GM19240 (cell line): ENCODE results near the gene ILF3.
"Not testable (repeated sequence)": the region's sequence is repeated elsewhere in the genome, so short reads cannot be mapped to it uniquely, and the experiment has no call there.

ENCODE experiments used
- DNase-seq: peaks from one replicate; pipeline ENCODE4 v3.0.0; 2011; ENCODE audit warnings: low spot score; ENCODE audit not compliant: insufficient read length

ILF3 gene

GRCh38 chr19:10671922-10672321 lies 17.8 kb downstream of the ILF3 start:
- DNase-seq, result not testable (repeated sequence)

DNA sequence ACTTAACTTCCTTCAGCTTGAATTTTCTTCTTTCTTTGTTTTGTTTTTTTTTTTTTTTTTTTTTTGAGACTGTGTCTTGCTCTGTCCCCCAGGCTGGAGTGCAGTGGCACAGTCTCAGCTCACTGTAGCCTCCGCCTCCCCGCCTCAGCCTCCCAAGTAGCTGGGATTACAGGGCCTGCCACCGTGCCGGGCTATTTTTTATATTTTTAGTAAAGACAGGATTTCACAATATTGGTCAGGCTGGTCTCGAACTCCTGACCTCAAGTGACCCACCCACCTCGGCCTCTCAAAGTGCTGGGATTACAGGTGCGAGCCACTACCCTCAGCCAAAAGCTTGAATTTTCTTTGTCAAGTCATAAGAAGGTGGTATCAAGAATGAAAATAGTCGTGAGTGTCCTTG lies 21.1 kb downstream of the ILF3 start:
- DNase-seq, result not testable (repeated sequence)

DNA sequence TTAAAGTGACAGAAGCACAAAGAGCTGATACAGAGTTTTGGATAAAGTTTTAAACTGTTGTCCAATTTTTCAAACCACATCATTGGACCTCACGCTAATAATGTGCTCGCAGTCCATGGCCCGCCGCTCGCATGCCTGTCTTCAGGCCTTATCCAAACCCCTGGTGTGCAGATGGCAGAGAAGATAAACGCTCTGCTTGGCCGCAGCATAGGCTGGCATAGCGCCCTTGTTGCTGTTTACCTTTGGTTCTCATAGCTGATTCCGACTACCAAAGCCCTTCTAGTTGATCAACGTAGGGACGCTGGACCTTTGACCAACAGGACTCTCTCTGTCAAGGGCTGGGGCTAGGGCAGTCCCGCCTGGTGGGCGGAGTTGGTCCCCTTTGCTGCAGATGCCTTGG lies 23.6 kb downstream of the ILF3 start:
- no peak for DNase-seq

DNA sequence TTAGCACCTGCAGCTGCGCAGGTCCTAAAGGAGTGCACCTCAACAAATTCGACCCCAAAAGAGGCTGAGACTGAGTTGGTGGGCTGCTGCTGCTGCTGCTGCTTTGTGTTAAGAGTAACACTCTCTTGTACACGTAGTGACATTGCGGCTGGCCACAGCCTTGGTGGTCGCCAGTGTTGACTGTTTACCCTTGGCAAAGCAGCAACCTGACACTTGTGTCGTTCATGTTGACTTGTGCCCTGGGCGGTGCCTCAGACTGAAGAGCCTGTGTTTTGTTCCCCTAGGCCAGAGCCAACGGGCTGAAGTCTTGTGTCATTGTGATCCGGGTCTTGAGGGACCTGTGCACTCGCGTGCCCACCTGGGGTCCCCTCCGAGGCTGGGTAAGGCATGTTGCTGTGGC lies 24.7 kb downstream of the ILF3 start:
- DNase-seq, result no peak

GRCh38 chr19:10679743-10680142 lies 25.6 kb downstream of the ILF3 start:
- no peak for DNase-seq

DNA sequence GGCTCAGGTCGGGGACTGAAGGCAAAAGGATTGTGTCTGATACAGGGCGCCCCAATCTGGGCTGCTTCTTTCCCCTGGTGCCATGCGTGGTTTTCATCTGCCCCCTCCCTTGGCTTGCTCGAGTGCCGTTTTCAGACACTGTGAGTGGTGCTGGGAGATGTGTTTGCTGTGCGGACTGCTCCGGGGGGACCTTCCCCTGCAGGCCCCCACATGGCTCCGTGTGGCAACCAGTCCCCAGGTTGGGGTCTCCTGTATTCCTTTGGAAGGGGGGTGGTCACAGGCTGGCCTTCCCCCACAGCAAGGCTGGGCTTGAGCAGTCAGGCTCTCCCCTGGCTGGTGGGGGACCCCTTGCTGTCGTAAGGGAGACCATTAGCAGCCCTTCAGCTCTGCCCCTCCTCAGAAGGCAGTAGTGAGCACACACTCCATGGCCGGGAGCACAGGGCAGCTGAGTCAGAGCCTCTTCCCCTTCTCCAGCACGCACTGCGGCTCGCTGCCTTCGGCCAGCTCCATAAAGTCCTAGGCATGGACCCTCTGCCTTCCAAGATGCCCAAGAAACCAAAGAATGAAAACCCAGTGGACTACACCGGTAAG lies 26.5 kb downstream of the ILF3 start:
- no peak for DNase-seq

GRCh38 chr19:10681658-10682057 lies 27.5 kb downstream of the ILF3 start:
- DNase-seq, result no peak

GRCh38 chr19:10682397-10683063 lies 28.4 kb downstream of the ILF3 start:
- no peak for DNase-seq

- DNase-seq, result no peak
These were observed 28.9 kb downstream of the ILF3 start for GRCh38 chr19:10683064-10683426.

DNA sequence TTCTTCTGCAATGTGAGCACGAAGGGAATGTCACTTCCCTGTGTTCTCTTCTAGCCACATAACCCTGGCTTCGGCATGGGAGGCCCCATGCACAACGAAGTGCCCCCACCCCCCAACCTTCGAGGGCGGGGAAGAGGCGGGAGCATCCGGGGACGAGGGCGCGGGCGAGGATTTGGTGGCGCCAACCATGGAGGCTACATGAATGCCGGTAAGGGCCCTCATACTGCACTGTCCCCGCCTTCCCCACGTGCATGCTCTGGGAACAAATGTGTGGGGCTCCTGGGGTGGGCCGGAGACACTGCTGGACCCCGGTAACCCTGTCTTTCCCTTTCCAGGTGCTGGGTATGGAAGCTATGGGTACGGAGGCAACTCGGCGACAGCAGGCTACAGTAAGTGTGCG lies 29.4 kb downstream of the ILF3 start:
- no peak for DNase-seq

DNA sequence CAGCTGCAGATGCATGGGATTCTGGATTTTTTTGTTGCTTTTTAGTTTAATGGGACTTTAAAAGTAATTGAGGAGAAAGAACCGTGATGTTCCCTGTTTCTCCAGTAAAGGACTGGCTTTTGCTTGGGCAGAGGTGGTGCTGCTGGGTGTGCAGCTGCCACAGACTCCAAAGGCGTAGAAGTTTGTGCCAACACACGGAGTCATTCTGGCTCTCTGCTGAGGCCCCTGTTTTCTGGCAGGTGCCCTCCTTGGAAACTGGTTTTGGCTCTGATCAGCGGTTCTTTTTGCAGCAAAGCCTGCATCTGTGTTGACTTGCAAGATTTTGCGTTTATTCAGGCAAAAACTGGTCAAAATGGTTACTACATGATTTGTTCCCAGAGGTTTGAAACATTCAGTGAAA lies 31.1 kb downstream of the ILF3 start:
- DNase-seq, result no peak

DNA sequence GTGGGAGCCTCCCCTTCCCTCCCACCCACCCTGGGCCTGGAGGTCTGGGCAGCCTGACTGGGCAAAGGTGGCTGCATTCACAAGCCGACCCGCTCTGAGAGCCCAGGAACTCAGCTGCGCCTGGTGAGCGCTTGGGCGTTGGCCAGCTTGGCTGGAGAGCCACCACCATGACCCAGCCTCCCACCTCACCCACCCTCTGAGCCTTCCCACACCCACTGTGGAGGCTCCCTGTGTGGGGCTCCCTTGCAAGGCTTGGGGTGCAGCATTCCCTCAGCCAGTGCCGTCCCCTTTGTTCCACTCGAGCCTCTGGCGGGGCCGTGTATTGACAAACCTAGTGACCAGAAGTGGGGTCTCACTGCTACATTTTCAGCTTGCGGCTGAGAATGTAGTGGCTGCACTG lies 32.0 kb downstream of the ILF3 start:
- DNase-seq, result no peak

GRCh38 chr19:10686661-10687517 lies 32.7 kb downstream of the ILF3 start:
- no peak for DNase-seq

DNA sequence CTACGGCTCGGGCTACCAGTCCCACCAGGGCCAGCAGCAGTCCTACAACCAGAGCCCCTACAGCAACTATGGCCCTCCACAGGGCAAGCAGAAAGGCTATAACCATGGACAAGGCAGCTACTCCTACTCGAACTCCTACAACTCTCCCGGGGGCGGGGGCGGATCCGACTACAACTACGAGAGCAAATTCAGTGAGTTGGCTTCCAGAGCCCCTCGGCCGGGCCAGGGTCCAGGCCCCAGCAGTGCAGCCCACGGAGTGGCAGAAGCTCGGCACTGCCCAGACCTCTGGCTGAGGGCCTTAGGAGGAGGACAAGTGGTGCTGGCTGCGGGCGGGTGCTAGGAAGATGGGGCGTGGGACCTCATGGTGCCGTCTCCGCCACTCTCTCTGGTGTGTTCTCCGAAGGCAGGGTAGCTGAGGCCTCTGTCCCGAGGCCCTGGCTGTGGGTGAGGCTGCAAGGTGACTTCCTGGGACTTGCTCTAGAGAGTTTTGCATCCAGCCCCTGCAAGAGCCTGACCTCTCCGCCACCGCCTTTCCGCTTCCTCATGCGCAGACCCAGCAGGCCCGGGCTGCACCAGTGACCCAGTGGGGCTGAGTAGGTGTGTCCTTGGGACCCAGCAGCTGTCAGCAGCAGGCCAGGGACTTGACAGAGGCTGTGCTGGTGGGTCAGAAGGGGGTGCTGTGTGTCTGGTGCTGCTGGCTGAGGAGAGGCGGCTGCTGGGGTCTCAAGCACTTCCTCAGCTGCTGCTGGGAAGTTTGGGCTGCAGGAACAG lies 33.6 kb downstream of the ILF3 start:
- DNase-seq, result no peak

GRCh38 chr19:10688545-10689280 lies 34.6 kb downstream of the ILF3 start:
- no peak for DNase-seq

DNA sequence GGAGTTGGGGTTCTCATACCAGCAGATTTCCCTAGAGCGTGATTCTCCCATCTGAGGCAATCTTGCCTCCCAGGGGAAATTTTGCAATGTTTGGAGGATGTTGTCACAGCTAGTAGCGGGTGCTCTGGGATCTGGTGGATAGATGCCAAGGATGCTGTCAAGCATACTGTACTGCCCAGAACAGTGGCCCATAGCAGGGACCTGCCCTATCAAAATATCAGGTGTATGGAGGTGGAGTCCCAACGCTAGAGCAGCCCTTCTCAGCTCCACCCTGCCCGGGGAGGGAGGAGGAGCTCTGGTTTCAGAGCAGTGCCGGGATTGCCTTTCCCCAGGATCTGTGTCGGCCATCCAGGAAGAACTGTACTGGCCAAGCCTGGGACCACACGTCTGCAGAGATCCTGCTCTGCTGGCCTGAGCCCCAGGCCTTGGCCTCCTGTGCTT lies 36.2 kb downstream of the ILF3 start:
- no peak for DNase-seq

- no peak for DNase-seq
These were observed 37.2 kb downstream of the ILF3 start for GRCh38 chr19:10691178-10691881.

DNA sequence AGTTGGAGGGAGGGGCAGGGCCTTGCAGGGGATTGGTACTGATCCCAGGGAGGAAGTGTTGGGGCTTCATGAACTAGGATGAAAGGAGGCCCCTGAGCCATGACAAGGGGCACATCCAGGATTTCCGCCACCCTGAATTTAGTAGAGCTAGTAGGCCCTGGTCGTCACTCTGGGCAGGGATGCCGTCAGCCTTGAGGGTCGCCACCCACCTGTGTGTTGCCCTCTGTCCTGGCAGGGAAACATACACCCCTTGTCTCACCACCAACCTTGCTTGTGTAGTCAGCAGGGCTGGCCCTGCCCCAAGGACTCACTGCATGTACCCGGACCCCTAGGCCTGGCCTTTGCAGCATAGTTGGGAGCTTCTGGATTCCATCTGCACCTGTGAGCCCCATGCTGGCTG lies 37.7 kb downstream of the ILF3 start:
- DNase-seq, result no peak

DNA sequence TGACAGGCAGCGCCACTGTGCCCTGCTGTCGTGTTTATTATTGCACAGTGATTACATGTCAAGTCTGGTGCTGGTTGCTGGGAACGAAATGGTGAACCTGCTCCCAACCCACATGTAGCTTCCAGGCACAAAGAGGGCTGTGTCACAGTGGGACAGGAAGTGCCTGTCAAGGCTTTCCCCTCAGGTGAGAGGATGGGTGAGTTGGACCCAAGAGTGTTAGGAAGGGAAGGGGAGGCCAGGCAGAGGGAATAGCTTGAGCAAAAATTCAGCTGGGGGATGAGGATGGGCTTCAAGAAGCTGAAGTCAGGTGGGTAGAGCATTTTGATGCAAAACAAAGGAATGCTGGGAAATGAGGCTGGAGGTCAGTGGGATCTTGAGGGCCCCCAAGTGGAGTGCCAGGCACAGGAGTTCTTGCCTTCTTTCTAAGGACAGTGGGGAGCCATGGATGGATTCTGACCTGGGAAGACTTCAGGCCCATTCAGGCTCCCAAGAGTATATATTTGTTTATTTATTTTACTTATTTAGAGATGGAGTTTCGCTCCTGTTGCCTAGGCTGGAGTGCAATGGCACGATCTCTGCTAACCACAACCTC lies 38.6 kb downstream of the ILF3 start:
- DNase-seq, result no peak

DNA sequence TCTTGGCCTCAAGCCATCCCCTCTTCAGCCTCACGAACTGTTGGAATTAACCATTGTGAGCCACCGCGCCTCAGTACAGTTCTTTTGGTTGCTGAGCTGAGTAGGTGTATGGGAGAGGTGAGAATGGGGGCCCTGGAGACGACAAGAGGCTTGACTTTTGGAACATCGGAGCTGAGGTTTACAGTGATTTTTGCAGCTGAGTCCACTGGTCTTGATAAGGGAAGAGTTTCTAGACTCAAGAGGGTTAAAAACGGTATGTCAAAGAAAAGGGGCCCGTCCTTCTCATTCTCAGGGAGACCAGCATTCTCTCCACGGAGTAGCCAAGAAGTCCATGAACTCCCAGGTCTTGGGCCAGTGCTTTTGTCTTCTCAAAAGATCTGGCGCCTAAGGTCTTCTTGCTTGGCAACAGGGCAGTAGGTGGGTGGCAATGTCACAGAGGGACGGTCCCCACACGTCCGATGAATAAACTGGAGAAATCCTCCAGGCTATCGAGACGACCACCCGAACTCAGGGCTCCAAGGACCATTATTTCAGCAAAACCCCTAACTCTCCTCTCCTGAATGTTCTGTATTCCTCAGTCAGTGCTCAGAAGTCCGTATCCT lies 40.7 kb downstream of the ILF3 start:
- no peak for DNase-seq
